ENCODE data around the gene SLC24A5.

SLC24A5 gene

DNA sequence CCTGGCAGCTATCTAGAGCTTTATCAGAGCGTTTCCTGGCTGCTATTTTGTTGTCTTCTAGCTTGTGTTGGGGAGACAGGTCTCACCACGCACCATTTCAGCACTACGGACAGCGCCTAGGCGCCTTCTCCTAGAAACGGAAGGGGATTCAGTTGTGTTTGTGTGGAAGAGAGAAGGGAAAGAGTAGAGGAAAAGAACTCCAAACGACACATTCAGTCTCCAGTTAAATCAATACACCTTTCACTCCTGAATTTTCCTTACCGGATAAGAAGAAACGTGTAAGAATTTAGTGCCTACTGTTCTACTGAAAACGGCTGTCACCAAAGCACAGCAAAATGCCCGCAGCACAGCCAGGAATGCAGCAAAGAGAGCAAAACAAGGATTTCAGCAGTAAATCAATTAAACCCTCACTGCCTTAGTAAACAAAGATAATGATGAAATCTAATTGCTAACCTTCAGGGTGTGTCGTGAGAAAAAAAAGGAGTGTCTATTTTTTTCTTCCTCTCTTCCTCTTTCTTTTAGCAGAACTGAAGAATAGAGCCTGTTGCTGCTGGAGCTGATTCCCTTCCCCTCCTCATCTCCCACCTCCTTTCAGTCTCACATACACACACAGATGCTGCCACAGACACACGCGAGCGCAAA is 70.3 kb downstream of the SLC24A5 start:
- peak in 1 of 2 donors; percentile 10 for DNase-seq (ENCODE audit: low read depth in 2 of 2)

GRCh38 chr15:48191574-48192225 is 70.9 kb downstream of the SLC24A5 start, which contains the start of gene CTXN2:
Gene CTXN2 (plus strand): TSS chr15:48191665. CDS start chr15:48201301, 9,636 bp downstream.
- DNase-seq (ENCODE audit: low read depth in 2 of 2): no peak
